ENCODE results near the gene TMLHE.

DNA sequence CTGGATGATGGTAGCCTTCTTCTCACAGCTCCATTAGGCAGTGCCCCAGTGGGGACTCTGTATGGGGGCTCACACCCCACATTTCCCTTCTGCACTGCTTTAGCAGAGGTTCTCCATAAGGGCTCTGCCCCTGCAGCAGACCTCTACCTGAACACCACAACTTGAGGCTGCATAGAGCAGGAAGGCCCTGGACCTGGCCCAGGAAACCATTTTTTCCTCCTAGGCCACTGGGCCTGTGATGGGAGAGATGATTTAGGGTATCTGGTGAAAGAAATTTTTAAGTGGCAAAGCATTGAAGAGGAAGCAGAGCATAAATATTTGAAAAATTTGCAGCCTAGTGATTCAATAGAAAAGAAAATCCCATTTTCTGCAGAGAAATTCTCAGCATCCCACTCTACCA lies 171.7 kb downstream of the TMLHE start:
- TF ChIP-seq, protein P1, sequence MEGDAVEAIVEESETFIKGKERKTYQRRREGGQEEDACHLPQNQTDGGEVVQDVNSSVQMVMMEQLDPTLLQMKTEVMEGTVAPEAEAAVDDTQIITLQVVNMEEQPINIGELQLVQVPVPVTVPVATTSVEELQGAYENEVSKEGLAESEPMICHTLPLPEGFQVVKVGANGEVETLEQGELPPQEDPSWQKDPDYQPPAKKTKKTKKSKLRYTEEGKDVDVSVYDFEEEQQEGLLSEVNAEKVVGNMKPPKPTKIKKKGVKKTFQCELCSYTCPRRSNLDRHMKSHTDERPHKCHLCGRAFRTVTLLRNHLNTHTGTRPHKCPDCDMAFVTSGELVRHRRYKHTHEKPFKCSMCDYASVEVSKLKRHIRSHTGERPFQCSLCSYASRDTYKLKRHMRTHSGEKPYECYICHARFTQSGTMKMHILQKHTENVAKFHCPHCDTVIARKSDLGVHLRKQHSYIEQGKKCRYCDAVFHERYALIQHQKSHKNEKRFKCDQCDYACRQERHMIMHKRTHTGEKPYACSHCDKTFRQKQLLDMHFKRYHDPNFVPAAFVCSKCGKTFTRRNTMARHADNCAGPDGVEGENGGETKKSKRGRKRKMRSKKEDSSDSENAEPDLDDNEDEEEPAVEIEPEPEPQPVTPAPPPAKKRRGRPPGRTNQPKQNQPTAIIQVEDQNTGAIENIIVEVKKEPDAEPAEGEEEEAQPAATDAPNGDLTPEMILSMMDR (IDR thresholded peaks at IDR 0.05), result no peak
- TF ChIP-seq POLR2AphosphoS5 (IDR thresholded peaks at IDR 0.05), result no peak
